Cortex of kidney (tissue), 1 donor: Measurements from ENCODE around the gene GPC6.

Source experiments
- DNase-seq: peaks from one replicate; lab custom pipeline; 2025; lab: John Stamatoyannopoulos, UW

The GPC6 gene

GRCh38 chr13:94119360-94119936 lies 892.8 kb downstream of the GPC6 start:
- no peak for DNase-seq

GRCh38 chr13:94120878-94121277 lies 894.3 kb downstream of the GPC6 start:
- DNase-seq: no peak

DNA sequence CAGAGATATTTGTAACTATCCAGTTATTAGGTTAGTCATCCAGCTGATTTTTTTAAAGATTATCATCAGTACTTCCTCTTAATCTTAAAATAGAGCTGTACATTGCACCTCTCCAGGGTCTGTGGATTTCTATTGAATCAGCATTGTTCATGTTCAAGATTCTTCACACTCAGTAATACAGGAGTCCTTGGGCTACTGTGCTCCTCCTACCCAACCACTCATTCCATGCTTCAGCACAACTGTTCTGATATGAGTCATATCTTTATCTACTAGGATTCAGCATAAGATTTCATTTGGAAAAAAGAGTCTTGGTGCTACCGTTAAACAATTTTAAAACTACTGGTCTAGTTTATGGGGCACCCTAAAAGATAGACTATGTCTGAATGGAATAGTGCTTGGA lies 895.1 kb downstream of the GPC6 start:
- no peak for DNase-seq

DNA sequence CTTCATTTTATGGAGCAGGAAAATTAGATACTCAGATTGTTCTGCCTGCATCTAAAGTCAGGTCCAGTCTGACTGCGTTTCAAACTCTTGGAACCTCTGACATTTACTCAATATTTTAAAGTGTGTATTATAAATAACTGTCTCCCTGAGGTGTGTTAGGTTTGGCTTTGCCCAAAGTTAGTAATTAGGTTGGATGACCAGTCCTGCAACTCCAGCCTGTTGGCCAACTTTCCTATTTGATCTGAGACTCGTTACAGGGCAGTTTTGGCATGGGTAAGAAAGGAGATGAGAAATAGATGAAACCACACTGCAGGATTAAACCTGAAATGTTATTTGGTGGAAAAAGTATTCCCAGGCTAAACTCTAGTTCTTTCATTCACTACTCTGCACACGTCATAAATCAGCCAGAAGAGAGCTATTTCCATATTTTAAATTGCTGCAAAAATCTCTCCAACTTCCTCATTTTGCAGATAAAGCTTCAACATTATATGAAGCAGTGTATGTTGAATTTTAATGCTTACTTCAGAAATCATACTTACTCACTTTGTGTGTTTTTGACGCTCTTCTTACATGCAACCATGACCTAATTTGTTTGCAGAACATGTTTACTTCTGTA lies 895.8 kb downstream of the GPC6 start:
- no peak for DNase-seq

DNA sequence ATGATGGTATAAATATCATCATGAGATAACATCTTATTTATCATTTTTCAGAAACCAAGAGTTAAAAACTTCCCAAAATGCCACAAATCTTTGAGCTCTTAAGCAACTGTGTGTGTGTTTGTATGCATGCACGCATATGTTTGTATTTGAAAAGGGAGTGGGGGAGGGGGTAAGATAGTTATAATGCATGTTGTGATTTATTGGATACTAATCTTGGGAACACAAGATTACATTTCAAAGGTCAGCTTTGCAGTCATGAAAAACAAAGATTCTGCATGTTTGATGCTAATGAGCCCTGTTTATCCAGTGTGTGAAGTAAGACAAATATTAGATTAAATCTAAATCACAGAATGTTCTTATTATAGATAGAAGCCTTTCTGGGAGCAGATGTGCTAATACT lies 897.0 kb downstream of the GPC6 start:
- DNase-seq: no peak

GRCh38 chr13:94128430-94128829 lies 901.8 kb downstream of the GPC6 start:
- DNase-seq: no peak

DNA sequence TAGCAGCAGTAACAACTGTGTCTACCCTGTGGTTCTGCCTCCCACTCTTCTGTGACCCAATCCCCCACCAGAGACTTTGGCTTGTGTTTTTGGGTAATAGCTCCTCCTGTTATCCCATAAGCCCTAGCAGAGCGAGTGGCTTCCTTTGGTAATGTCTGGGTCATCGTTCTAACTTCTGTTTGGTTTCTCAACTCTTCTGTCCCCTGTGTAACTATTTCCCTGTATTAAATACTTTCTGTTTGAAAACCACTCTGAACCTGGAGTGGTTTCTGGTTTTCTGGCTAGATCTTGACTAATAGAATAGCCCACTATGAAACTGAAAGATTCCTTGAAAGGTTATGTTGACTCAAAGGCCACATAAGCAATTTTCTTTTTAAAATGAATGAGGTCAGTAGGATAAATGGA lies 902.9 kb downstream of the GPC6 start:
- DNase-seq: no peak

- no peak for DNase-seq
Measured at GRCh38 chr13:94138831-94139230, 912.2 kb downstream of the GPC6 start.

DNA sequence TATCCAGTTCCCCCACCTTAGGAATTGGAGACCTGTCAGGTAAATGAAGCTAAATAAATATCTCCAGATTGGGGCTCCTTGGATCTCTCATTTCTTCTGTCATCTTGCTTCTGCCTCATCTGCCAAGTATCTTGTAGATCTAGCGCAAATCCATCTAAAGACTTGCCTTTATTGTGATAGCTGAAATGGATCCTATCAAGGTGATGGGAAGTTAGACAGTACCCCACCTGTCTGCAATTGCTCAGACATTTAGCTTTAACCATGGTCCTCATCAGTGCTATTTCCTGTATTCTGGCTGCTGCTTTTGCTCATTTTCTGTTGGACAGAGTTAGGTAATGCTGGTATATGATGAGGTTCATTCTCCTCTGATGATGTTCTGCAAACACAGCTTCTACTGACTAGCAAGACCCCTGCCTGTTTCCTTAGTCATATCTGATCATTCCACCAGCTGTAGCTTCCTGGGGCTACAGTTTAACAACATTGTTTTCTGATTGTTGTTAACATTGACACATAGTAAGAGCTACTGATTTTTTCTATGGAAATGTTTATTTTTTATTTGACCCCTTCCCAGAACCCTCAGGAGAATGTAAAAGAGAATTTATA lies 912.9 kb downstream of the GPC6 start:
- no peak for DNase-seq

DNA sequence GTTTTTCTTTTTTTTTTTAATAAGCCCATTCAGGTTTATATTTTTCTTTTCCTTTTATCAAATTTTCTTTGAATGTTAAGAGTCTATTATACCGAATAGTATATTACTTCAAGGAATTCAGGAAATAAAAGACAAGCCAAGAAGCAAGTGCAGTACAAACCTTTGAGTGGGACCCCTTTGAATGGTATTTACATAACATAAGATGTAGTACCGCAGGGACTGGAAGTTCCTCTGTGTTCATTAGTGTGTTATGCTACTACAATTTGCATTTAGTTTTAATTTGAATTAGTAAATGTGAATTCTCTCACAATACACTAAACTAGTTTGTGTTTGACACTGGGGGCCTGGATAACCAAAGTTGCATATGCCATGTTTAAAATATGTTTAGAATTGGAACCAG lies 913.4 kb downstream of the GPC6 start:
- no peak for DNase-seq

- DNase-seq: no peak
Measured at GRCh38 chr13:94140511-94140910, 913.9 kb downstream of the GPC6 start.

GRCh38 chr13:94143624-94144350 lies 917.2 kb downstream of the GPC6 start:
- DNase-seq: no peak

DNA sequence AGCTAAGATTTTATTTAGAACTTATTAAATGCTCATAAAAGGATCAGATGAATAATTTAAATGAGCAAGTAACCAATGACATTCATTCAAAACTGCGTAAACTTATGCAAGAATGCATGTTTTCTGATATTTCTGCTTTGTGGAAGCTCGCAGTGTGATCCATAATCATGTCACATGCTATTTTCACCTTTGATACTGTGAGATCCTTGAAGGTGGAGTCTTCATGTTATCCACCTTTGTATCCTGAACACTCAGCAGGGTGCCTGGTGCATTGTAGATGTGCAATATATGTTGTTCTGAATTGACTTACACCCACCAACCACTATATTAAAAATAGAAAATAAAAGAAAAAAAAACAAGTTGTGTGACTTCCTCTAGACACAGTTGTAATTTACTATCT lies 919.4 kb downstream of the GPC6 start:
- DNase-seq: no peak

DNA sequence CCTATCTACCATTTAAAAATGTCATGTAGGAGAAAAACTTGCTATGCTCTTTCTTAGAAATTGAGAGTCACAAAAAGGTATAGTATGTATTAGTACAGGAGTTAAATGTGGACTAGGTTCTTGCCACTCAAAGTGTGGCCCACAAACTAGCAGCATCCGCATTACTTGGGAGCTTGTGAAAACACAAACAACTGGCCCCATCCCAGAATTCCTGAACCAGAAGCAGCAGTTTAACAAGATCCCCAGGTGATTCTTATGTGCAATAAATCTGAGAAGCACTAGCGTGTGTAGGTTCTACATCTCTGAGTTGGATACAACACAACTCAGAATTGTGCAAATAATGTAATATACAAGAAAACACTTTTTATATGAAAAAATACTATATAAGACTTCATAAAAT lies 927.0 kb downstream of the GPC6 start:
- DNase-seq: no peak

GRCh38 chr13:94154367-94154766 lies 927.8 kb downstream of the GPC6 start:
- DNase-seq: no peak

- no peak for DNase-seq
Measured at GRCh38 chr13:94157705-94158218, 931.2 kb downstream of the GPC6 start.

DNA sequence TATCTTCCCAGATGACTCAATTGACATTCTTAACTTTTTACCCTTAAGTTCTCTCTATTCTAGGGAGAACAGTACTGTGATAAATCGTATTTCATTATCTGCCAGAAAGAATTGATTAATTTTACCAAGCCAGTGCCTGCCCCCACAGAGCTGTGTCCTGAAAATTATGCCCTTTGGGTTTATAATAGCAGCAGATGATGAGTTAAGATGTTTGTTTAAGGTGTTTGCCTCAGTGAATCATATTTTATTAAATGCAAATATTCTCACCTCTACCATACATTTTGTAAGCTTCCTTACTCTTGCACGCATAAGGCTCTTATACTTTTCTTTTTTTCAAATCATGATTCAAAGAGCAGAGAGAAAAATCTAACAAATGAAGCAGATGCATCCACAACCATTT lies 934.3 kb downstream of the GPC6 start:
- DNase-seq: no peak

DNA sequence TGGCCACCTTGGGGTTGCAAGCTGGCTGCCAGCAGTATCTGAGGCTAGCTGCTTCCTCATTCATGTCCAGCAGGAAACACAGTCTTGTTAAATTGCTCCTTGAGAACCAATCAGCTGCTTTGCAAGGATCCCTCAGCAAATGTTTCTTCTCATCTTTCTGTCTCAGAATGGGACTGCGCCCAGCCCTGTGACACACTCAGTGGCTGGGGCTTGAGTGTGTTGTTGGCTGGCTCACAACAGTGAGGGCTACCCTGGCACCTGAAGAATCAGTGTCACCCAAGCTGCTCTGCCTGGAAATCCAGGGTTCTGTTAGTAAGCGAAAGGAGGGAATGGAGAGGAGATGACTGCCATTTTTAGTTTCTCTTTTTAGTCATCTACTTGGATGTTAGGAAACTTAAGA lies 935.7 kb downstream of the GPC6 start:
- no peak for DNase-seq

- no peak for DNase-seq
Measured at GRCh38 chr13:94163535-94163934, 936.9 kb downstream of the GPC6 start.

DNA sequence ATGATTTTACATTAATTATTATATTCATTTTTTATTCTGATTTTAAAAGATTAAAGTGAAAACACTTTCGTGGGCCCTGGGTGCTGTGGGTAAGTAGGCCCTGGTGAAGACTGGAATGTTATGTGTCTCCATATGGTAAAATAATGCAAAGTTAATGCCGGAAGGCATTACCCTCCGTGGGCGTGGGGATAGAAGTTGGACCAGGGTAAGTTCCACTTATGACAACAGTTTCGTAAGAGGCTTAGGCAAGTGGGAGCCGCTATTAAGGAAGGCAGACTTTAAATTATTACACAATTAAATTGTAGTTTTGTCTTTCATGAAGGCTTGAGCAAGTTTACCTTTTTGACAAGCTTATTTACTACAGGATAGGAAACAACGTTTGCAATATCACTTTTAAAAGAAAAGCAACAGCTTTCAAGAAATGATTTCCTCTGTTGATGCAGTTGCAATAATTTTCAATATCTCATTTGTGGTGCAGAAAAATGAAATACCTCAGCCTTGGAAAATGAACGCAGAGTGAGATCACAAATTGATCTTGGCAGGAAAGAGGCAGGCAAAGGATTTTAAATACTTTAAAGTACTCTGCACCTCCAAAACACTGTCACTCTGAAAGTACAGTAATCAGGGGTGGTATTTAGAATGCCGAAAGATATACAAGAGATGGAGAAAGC lies 942.3 kb downstream of the GPC6 start:
- DNase-seq: no peak

DNA sequence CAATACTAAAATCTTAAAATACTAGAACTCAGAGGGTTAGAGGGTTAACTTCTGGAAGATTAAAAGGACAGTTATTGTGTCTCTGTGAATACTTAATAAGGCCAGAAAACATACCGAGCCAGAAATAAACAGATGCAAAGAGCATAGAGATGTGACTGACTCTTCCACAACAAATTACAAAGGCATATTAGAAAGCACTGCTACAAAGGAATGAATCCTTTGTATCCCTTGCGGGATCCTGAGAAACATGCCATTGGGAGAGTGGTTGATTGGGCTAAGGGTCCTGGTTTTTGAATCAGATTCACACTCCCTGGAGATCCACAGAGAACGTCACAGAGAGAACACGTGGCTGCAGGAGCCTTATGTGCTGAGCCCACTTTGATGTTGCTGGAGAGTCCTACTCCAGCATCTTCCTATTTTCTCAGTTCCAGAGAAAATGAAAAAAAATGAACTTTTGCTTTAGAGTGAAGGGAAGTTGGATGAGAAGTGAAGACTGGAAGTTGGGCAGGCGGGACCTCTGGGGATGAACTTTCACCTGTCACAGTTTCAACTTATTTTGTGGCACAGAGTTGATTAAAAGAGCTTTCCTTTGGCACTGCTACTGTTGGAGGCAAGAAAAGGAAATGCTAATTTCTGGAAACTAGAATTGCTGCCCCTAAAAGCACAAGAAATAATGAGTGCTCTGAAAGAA lies 943.0 kb downstream of the GPC6 start:
- no peak for DNase-seq

- DNase-seq: no peak
Measured at GRCh38 chr13:94170145-94170571, 943.6 kb downstream of the GPC6 start.
